Left lobe of liver (tissue), 2 donors: ENCODE data around the gene CCDC137. TPM values are rescaled to one million over a fixed set of nuclear protein-coding genes. Genes with fewer than 3 reads are reported as not detected.

ENCODE experiments used
- ATAC-seq: fragments of 200-7000 bp; cut with Tn5 transposase; one replicate; pipeline ENCODE4 v1.9.1; 2020; ENCODE audit warnings: mild to moderate bottlenecking, moderate library complexity
- DNase-seq: peaks from one replicate; pipeline ENCODE4 v3.0.0-alpha.2; 2020; ENCODE audit warnings: low spot score
- total RNA-seq: library from RNA; stranded (reverse); gene quantifications from one replicate; pipeline ENCODE4 v1.2.1, GENCODE V29; 2021
- donor health status: DM: no; HTN: no; CAD: no; lungs with moderate emphysema.
- donor health status: DM: no; HTN: yes; CAD: no.

Gene CCDC137
- total RNA-seq, 1 donor from 2014 or later: 7.0 TPM

DNA sequence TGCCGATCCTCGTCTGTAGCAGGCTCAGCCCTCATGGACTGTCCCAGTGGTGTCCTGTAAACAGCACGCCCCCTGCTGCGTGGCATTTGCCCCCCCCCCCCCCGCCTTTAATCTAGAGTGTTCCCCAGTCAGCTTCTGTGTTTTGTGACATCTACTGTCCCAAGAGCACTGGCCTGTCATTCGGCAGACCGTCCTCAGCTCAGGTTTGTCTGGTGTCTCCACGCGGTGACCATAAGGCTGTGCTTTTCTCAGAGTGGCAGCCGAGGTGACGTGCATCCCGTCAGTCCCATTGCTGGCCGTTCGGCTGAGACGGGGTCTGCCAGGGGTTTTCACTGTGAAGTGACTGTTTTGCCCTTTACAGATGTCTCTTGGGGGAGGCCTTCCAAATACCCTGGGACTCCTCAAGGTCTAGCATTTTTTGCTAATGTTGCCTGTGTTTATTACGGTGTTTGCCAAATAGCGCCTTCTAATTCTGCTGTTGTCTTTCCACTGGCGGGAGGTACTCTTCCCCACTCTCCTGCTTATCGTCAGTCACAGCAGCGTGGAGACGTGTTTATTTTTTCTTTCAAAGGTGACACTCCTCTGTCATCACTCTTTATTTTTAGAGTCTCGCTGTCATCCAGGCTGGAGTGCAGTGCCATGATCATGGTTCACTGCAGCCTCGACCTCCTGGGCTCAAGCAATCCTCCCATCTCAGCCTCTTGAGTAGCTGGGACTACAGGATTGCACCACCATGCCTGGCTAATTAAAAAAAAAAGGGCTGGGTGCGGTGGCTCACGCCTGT is 30.9 kb downstream of the CCDC137 start:
- ATAC-seq: no peak
- no peak for DNase-seq

DNA sequence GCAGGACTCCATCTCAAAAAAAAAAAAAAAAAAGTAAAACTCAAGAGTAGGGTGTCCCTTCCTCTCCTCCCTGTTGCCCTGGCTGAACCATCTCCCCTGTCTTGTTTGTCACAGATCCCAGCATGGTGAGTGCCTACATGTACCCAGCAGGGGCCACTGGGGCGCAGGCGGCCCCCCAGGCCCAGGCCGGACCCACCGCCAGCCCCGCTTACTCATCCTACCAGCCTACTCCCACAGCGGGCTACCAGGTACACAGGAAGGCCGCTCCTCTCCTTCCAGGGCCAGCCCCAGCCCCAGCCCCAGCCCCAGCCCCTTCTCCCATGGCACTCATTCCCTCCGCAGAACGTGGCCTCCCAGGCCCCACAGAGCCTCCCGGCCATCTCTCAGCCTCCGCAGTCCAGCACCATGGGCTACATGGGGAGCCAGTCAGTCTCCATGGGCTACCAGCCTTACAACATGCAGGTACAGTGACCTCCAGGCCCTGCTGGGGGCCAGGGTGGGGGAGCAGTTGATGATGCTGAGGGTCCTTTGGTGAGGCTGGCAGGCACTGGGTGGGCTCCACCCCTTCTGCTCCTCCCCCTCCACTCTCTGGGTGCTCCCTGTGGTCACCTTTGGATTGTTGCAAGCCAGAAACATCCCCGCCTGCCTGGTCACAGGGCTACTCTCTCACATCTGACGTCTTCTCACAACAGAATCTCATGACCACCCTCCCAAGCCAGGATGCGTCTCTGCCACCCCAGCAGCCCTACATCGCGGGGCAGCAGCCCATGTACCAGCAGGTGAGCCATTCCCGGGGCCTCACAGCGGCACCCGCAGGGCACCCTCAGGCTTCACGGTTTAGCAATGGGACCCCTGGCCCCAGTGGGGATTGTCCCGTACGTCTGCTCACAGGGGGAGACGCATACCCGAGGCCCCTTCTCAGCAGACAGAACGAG is 34.1 kb downstream of the CCDC137 start:
- ATAC-seq (no peak), DNase-seq (no peak)

DNA sequence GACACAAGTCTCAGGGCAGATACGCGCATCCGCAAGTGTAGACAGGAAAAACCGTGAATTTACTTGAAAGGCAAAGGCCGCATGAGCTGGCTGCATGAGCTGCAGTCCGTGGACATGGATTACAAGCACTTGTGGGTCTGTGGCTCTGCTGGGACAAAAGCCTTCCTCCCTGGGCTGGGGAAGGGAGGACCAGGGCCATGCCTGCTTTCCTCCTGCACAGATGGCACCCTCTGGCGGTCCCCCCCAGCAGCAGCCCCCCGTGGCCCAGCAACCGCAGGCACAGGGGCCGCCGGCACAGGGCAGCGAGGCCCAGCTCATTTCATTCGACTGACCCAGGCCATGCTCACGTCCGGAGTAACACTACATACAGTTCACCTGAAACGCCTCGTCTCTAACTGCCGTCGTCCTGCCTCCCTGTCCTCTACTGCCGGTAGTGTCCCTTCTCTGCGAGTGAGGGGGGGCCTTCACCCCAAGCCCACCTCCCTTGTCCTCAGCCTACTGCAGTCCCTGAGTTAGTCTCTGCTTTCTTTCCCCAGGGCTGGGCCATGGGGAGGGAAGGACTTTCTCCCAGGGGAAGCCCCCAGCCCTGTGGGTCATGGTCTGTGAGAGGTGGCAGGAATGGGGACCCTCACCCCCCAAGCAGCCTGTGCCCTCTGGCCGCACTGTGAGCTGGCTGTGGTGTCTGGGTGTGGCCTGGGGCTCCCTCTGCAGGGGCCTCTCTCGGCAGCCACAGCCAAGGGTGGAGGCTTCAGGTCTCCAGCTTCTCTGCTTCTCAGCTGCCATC is 34.9 kb downstream of the CCDC137 start:
- DNase-seq: no peak
- no peak for ATAC-seq

DNA sequence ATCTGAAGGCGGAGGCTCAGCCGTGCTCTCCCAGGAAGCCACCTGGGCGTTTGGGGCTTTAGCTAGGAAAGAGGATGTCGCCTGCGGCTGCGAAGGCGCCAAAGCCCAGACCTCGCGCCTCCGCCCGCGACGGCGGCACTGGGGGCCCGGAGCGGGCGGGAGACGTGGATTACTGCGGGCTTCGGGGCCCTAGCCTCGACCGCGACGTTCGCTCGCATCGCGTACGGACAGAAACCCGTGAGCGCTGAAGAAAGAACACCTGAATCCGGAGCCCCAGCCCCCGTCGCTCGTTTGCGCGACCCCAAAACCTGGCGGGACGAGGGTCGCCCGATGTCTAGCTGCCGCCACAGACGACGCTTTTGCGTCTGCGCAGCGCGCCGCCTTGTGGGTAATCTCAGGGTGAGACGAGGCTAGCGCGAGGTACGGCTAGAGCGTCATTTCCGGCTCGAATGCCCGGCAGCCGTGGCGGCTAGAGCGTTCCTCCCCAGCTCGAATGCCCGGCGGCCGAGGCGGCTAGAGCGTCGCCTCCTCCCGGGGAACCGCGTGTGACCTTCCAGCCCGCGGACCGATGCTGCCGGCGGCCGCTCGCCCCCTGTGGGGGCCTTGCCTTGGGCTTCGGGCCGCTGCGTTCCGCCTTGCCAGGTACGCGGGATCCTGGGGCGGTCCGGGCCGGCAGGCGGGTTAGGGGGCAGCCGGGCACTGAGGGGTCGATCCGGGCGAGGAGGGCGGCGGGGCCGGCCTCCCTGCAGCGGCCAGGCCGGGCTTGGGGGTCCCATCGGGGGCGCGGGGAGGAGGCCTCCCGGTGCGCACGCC is 36.6 kb downstream of the CCDC137 start, which contains the start of gene MRPL12:
Gene MRPL12 (plus strand): TSS at position 434 of the 813 bp plus-strand sequence. CDS start 135 bp downstream, at position 569.
- peak; percentile 83 for ATAC-seq
- DNase-seq: peak; percentile 96

DNA sequence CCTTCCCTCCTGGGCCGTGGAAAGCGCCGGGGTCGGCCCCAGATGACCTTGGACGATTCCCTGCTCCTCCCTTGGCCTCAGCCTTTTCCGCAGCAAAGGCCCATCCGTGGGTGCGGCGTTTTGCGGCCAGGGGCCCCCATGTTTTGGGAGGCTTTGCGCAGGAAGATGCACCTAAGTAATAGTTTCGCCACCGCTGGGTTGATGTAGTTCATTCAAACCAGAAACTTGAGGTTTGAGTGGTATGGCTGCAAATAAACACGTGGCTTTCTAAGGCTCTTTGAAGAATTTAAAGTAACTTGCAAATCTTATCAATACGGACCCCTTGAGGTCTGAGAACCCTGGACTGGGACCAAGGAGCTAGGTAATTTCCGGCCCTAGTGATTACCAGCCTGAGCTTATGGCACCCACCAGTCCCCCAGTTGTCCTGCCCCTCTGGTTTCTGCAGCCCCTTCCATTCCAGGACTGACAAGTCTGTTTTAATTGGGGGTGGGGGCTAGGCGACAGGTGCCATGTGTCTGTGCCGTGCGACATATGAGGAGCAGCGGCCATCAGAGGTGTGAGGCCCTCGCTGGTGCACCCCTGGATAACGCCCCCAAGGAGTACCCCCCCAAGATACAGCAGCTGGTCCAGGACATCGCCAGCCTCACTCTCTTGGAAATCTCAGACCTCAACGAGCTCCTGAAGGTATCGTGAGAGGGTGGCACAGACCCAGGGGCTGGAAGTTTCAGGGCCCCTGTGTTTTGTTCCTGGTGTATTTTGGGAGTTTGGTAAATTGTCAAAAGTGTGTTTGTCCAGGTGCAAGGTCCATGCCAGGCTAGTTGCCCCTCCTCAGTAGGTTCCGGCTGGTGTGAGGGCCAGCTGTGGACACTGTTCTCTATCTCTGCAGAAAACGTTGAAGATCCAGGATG is 37.5 kb downstream of the CCDC137 start:
- peak; percentile 36 for ATAC-seq

DNA sequence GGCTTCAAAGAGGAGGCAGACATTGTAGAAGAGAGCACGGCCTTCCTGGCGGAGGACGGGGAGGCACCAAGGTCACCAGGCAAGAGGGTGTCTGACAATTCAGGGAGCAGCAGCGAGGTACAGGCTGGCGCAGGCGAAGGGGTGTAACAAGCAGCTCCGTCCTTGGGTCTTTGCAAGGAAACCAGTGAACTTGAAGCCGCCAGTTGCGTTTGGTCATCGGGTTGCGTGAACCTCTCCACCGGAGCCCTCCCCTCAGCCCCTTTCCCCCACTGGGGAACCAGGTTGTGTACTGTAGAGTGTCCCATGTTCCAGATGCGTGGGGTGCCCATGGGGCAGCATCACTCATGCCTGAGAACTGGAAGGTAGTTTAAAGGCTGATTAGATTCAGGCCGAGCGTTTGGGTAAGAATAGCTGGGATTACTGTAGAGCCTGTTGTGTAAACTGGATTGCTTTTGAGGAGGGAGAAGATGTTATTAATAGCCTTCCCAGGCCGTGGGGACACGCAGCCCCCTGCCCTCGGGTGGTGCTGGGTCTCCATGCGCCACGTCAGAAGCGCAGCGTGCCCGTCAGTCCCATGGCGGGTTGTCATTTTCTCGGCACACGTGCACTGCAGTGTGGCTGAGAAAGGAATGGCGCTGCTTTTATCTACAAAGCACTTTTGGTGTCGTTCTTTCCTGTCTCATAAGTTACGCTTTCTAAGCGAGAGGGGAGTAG is 39.1 kb downstream of the CCDC137 start:
- ATAC-seq (no peak), DNase-seq (no peak)

More for the DNA sequence above, 37.5 kb downstream of the CCDC137 start:
- no peak for DNase-seq

DNA sequence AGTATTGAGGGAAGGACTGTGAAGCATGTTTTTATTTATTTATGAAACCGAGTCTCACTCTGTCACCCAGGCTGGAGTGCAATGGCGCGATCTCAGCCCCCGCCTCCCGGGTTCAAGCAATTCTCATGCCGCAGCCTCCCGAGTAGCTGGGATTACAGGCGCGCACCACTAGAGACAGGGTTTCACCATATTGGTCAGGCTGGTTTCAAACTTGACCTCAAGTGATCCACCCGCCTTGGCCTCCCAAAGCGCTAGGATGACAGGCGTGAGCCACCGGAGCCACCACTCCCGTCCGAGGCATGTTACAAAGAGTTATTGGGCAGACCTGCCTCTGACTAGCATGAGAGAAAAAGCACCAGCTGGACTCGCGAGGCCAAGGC is 39.7 kb downstream of the CCDC137 start:
- no peak for ATAC-seq
- DNase-seq: no peak

DNA sequence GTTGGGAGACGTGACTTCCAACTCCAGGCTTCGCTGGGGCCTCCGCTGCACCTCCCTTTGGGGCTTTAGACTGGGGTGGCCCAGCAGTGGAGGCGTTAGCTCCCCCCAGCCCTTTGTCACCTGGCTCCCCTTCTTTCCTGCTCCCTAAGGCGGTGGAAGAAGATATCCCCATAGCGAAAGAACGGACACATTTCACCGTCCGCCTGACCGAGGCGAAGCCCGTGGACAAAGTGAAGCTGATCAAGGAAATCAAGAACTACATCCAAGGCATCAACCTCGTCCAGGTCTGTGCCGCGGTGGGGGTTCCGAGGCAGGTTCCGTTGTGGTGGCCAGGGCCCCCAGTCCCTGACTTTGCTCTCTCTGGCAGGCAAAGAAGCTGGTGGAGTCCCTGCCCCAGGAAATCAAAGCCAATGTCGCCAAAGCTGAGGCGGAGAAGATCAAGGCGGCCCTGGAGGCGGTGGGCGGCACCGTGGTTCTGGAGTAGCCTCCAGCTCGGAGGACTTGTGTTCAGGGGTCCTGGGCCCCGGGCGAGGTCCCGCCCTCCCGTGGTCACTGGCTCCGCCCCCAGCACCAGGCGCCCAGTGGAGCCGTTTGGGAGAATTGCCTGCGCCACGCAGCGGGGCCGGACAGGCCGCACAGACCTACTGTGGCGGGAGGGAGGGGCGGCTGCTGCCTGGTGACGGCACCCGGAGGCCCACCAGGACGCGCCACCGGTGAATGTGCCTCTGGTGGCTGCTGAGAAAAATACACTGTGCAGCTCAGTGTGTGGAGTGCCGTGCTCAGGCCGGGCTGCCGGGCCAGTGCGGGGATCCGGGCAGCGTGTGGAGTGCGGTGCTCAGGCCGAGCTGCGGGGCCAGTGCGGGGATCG is 40.5 kb downstream of the CCDC137 start:
- DNase-seq (no peak), ATAC-seq (no peak)

DNA sequence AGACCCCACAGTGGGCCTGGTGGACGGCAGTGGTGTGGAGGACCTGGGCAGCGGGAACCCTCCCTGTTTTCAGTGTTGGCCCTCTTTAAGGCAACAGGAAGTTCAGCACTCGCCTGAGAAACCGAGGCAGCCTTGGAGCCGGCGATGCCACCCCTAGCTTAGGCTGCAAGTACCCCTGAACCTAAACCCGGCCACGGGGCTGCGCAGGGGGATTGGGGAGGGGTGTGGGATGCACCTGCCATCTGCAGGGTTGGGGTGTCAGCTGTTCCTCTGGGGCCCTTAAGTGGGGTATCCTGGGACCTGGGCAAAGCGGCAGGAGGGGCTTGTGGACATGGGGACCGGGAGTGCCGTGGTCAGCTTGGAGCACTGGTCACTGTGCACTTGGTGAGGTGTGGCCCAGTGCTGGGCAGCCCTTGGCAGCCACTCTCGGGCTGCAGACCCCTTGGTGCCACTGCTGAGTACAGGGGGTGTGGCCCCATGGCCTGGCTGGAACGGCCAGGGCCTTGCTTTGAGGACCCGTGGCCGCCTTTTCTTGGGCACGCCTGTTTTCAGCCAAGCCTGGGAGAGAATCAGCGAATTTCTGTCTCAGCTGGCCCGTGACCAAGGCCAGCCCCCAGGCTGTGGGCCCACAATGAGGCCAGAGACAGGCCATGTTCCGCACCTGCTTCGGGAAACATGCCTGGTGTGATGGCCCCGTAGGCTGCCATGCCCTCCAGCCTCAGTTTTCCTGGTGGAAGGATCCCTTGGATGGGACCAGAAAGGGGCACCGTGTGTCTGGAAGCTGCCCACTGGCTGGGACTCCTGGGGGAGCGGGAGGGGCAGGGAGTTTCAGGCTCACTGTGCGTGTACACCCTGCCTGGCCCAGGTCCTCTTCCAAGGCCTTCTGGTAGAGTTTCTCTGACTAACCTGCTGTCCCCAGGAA is 41.4 kb downstream of the CCDC137 start:
- ATAC-seq (no peak), DNase-seq (no peak)

DNA sequence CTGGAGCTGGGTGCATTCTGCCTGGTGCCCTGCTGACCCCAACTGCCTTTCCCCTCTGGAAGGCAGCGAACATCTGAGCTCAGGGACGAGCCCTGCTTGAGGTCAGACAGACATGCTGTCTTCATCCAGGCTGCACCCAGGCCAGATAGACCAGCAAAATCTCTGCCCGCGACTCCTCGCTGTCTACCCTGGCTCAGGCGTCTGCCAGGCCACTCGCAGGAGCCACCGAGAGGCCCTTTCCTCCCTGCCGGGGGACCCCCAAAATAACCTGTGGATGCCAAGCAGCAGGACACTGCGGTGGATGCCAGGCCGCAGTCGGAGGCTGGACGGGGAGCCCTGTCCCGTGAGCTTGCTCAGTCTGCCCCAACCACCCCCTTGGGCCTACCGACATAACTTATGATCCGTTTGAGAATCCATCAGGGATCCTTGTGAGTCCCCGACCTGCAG is 42.2 kb downstream of the CCDC137 start:
- DNase-seq: no peak
- no peak for ATAC-seq

DNA sequence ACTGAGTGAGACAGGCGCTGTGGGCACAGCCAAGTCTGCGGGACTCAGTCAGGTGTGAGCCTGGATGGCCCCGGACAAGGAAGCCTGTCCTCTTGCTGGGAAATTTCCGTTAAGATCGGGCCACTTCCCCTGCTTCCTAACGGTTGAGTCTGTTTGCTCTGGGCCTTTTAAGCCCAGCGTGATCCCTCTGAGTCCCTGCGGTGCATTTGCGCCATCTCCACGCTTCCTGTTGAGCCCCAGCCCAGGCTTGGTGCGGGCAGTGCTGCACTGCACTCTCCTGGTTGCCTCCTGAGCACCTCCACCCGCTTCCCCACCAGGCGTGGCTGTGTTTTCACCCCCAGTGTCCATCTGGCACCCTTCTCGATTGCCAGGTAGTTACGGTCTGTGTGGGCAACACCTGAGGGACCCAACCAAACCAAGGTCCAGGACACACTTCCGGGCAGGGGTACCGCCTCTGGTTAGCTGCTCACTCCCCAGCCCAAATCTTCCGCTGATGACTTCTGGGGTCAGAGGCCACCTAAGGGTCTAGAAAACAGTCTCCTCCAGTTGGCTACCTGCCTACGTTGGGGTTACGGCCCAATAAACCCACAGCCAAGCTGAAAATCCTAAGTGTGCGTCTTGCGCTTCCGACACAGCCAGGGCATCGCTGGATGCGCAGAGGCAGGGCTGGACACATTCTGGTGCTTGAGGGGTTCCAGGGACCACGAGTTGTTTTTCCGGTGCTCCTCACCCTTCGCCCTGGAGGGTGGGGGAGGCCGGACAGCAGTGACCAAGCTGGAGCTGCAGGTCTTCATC is 44.2 kb downstream of the CCDC137 start:
- ATAC-seq: peak; percentile 8
- DNase-seq: no peak

DNA sequence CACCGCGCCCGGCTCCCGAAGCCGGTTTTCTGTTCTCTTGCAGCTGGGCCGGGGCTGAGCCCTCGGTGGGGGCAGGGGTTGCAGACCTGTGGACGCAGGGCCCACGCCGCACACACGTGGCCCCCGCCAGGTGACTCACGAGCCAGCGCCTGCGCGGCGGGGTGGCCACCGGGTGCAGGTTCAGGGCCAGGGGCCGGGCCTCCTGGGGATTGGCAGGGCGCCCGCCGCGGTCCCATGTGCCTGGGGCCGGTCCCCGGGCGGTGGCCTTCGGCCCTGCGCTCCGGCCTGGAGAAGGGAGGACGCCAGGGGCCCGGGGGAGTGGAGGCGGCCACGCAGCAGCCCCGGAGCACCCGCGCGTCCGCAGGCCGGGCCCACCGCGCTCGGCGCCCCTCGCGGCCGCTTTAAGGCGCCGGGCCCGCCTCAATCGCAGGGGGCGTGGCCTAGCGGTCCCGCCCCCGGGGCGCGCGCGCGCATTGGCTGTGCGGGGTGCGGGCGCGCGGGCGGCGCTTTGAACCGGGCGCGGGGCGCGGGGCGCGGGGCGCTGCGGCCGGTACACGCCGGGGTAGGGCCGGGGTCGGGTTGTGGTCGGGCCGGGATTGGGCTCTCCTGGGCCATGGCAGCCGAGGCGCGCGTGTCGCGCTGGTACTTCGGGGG is 45.4 kb downstream of the CCDC137 start, which contains the start of gene SLC25A10:
Gene SLC25A10 (plus strand): TSS at position 471 of the 654 bp plus-strand sequence. CDS start 143 bp downstream, at position 614.
- DNase-seq (peak; percentile 97), ATAC-seq (peak; percentile 62)

DNA sequence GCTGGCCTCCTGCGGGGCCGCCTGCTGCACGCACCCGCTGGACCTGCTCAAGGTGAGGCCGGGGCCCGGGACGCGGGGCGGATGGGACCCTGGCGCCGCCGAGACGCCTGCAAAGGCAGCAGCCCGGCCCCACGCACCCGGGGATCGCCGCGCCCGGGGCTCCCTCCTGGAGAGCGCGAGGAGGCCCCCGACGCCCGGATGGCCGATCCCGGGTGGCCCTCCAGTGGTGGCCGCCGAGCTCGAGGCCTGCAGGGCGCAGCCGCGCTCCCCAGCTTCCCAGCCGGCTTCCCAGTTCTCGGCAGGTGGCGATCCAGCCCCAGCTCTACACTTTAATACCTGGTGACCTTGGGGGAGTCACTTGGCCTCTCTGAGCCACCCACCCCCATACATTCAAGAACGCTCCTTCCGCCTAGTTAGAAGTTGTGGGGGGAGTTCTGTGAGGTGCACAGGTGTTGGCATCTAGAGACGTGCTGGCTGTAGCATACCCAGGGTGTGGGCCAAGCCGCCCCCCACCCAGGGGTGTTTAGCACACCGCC is 46.0 kb downstream of the CCDC137 start:
- DNase-seq (no peak), ATAC-seq (peak; percentile 1)

DNA sequence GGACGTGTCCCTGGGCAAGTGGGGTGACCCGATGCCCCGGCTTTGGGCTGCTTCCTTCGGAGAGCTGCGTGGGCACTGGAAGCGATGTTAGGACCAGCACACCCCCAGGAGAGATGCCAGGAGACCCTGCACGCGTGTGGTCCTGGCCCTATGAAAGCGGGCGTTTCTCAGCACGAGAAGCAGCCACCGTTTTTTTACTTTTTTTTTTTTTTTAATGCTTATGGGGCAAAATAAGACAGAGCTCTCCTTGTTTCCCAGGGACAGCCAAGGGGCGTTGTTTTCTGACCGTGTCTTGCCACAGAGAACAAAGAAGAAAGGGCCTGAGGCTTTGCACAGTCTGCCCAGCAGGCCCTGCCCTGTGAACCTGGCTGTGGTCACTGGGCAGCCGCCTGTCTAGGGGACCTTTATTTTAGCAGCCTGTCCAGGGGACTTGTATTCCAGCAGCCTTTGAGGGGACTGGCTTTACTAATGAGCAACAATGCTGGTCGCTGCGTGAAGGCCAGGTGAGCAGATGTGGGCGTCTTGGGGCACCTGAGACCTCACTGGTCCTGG is 46.5 kb downstream of the CCDC137 start:
- DNase-seq (no peak), ATAC-seq (peak; percentile 3)
